GM18498 (cell line): Measurements from ENCODE around the gene LNX2.

Experiments
- ATAC-seq: cut with Tn5 transposase; IDR thresholded peaks from one replicate; pipeline ENCODE4 v1.9.1; 2021; ENCODE audit warnings: mild to moderate bottlenecking, moderate library complexity; ENCODE audit not compliant: unreplicated experiment

The LNX2 gene

GRCh38 chr13:27516103-27516502 lies 104.2 kb downstream of the LNX2 start:
- no peak for ATAC-seq

- no peak for ATAC-seq
Measured at GRCh38 chr13:27510082-27510481, 110.2 kb downstream of the LNX2 start.

GRCh38 chr13:27508802-27509201 lies 111.5 kb downstream of the LNX2 start:
- ATAC-seq = no peak

GRCh38 chr13:27505792-27506191 lies 114.5 kb downstream of the LNX2 start:
- ATAC-seq = no peak

- no peak for ATAC-seq
Measured at GRCh38 chr13:27504868-27505194, 115.5 kb downstream of the LNX2 start.

GRCh38 chr13:27504128-27504867 lies 116.0 kb downstream of the LNX2 start:
- ATAC-seq = no peak

GRCh38 chr13:27500806-27501534 lies 119.4 kb downstream of the LNX2 start:
- ATAC-seq = no peak

- no peak for ATAC-seq
Measured at GRCh38 chr13:27497563-27498230, 122.6 kb downstream of the LNX2 start.

GRCh38 chr13:27496536-27497273 lies 123.6 kb downstream of the LNX2 start:
- ATAC-seq = no peak

GRCh38 chr13:27496006-27496405 lies 124.3 kb downstream of the LNX2 start:
- no peak for ATAC-seq
